ENCODE results near the gene XYLT1. TPM values are rescaled to one million over a fixed set of nuclear protein-coding genes. Genes with fewer than 3 reads are reported as not detected.

XYLT1 gene
- total and polyA plus RNA-seq, 2 of the 4 experiments (the other 2 are of a cell fraction): 9.0 to 12.7 TPM

GRCh38 chr16:17265154-17265553, 205.6 kb downstream of the XYLT1 start:
- dilution Hi-C loops (cut with HindIII; ENCODE audit: low sequenced_read_pairs, unreplicated experiment): no loop called here
- ATAC-seq (ENCODE audit: low read depth) (no peak), DNase-seq (no peak)
- Histone ChIP-seq H2AFZ (replicated peaks; ENCODE audit: low read length, poor library complexity) (no peak overlapping the region), H4K5ac (ENCODE audit: low read depth, low read length) (no peak overlapping the region), H3K27ac (ENCODE audit: insufficient read depth, low read length) (no peak overlapping the region), H3K4me1 (ENCODE audit: control insufficient read depth, insufficient read depth, low read length) (peaks cover 1% of the 10 kb centered on the region; the same call in 1 of the 2 replicates), H2AK5ac (ENCODE audit: low read depth, low read length) (no peak overlapping the region), H3K36me3 (ENCODE audit: control insufficient read depth, insufficient read depth, low read length) (no peaks in the 10 kb centered on the region), H3K9me3 (ENCODE audit: control insufficient read depth, insufficient read depth, low read length) (no peaks in the 10 kb centered on the region), H3K18ac (ENCODE audit: low read depth, low read length) (no peak overlapping the region), H3K23ac (ENCODE audit: low read depth, low read length) (no peak overlapping the region), H3K56ac (ENCODE audit: extremely low read depth, insufficient read depth, low read length) (no peak overlapping the region), H2BK5ac (ENCODE audit: low read depth, low read length, poor library complexity, severe bottlenecking) (no peak overlapping the region), H3K9ac (ENCODE audit: low read depth, low read length) (no peak overlapping the region), H4K91ac (ENCODE audit: insufficient read depth, low read depth, low read length) (no peak overlapping the region), H3K79me1 (ENCODE audit: low read depth in 1 of 2, low read length in 2 of 2) (peaks cover under 1 to 4% of the 10 kb centered on the region in 2 experiments), H3K14ac (replicated peaks; ENCODE audit: low read depth, low read length) (no peak overlapping the region), H3K9me1 (ENCODE audit: insufficient read depth, low read length) (peaks cover 4% of the 10 kb centered on the region; the same call in 1 of the 2 replicates), H2AK9ac (replicated peaks; ENCODE audit: low read depth, low read length, poor library complexity) (no peak overlapping the region), H2BK15ac (ENCODE audit: low read depth, low read length) (no peak overlapping the region), H3K27me3 (ENCODE audit: control insufficient read depth, insufficient read depth, low read length) (no peaks in the 10 kb centered on the region), H3K4me2 (ENCODE audit: low read depth, low read length) (no peak overlapping the region), H2BK120ac (ENCODE audit: low read depth, low read length) (no peak overlapping the region), H3K4ac (ENCODE audit: low read depth, low read length) (no peak overlapping the region), H3K4me3 (ENCODE audit: insufficient read depth, low read depth, low read length) (no peak overlapping the region), H2BK20ac (ENCODE audit: low read depth, low read length) (no peak overlapping the region), H4K20me1 (ENCODE audit: insufficient read depth, low read length) (peaks cover 10% of the 10 kb centered on the region), H4K8ac (ENCODE audit: low read depth in 2 of 2, low read length in 2 of 2) (no peak overlapping the region)
- intact Hi-C loops (cut with micrococcal nuclease): loop anchor here (10.0 kb wide), 1 partner anchor 60 kb away; no protein-coding TSS in a partner anchor
- ChIA-PET CTCF (interaction anchor here (0.7 kb wide), 1 partner anchor 24 kb away, joined by 3 read pairs; no protein-coding TSS in a partner anchor), POLR2A (ENCODE audit: unreplicated experiment) (no interaction called here)
- TF ChIP-seq MAZ (IDR thresholded peaks at IDR 0.05; ENCODE audit: borderline replicate concordance, low read depth, low read length) (no peak), CEBPB (IDR thresholded peaks at IDR 0.05; ENCODE audit: low read depth, low read length) (peak; percentile 82), USF2 (IDR thresholded peaks at IDR 0.05; ENCODE audit: low read depth, low read length) (no peak)
- BruUV-seq (replicated peaks): no TSS peak
- no CpG with 5 or more reads among the region's 1 CpG for WGBS, 2 experiments (ENCODE audit: extremely low coverage in 2 of 2, insufficient read length in 1 of 2)
- in situ Hi-C loops (cut with MboI; ENCODE audit: low sequenced_read_pairs): no loop called here
